Middle frontal gyrus (tissue), 1 donor: ENCODE measurements around the gene ADAM30.
"Not testable (repeated sequence)": the region's sequence is repeated elsewhere in the genome, so short reads cannot be mapped to it uniquely, and the experiment has no call there.

ENCODE experiments used
- DNase-seq: peaks from one replicate; pipeline ENCODE4 v3.0.0-alpha.2; 2015; ENCODE audit warnings: low spot score; ENCODE audit errors: extremely low spot score

The ADAM30 gene

DNA sequence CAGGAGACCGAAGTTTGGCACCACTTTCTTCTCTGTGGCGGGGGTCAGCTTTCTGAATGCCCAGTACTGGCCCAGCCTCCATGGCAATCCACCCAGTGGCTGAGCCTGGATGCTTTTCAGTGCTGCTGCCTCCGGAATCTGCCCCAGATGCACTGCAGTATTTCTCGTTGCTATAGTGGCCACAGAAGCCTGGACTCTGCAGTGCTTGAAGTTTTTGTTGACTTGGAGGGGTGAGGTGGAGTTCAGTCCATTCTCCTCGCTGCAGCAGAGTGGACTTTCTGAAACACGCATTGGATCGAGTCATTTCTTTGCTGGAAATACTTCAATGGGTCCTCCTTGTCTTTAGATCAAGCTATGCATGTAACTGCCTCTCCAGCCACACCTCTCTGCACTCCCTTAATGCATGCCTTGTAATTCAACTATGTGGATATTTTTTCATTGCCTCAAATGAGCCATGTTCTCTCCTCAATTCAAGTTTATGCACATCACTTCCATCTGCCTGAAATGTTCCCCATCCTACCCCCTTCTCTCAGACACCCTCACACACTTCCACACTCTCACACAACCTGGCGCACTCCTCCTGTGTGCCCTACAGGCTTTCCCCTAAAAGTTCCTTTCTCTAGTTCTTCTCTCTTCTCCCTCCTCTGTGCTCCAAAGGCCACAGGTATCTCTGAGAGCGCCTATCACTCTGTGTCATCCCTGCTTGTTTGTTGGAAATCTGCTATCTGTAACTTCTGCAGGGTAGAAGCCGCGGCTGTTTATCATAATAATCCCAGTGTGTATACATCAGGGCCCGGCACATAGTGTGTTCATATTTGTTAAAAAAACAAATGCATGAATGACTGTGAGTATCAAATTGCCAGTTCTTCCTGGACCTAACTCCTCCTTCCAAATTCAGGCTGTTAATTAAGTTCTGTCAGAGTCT is 16.5 kb downstream of the ADAM30 start:
- DNase-seq: no peak

GRCh38 chr1:119878171-119878570 is 18.1 kb downstream of the ADAM30 start:
- DNase-seq: no peak

GRCh38 chr1:119874186-119874585 is 22.1 kb downstream of the ADAM30 start:
- DNase-seq: no peak

DNA sequence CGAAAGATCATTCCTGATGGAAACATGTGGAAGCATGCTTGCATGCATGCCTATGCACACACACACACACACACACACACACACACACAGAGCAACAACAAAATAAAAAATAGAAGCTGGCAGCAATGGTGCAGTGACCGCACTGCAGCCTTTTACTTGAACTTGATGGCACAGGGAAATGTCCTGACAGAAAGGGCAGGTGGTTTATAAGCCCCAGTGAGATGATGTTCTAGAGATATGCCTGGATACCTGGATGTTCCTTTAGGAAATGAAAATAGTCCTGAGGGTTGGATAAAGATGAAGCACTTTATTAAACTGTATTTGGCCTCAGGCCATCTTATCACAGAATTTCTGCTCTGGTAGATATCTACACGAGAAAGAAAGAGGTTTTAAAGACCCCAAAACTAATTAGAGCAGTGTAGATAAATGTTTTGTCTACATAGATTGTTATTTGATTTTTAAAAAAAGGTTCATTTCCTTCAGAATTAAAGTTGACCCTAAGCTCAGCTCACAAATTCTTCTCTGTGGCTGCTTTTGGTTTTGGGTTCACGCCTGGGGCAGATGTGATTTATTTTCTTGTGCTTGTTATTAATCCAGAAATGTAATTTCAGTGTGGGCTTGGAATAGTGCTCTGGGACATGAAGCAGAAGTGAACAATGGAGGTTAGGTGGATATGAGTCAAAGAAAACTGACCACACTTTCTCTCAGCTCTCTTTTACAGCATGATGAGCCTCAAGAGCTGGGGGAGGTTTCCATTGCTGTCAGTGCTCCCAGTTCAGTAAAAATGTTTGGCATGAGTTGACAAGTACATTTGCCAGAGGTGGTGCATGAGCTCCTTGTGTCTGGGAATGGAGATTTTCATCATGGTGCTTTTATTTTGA is 22.9 kb downstream of the ADAM30 start:
- DNase-seq: no peak

DNA sequence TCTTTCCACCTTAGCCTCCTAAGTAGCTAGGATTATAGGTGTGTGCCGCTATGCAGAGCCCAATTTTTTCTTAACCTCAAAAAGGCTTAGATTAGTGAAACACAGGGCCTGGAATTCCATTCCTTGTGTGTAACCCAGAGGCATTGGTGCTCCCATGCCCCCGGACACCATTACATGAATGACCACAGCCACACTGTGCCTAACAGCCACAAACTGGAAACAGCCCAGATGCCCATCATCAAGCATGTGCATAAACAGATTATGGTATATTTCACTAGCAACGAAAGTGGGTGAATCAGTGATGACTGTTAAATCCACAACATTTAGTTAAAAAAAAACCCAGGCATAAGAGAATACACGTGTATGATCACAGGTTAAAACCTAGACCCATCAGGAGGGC is 24.4 kb downstream of the ADAM30 start:
- no peak for DNase-seq

- peak; percentile 72 for DNase-seq
Measured at GRCh38 chr1:119870917-119871596, 25.3 kb downstream of the ADAM30 start.

DNA sequence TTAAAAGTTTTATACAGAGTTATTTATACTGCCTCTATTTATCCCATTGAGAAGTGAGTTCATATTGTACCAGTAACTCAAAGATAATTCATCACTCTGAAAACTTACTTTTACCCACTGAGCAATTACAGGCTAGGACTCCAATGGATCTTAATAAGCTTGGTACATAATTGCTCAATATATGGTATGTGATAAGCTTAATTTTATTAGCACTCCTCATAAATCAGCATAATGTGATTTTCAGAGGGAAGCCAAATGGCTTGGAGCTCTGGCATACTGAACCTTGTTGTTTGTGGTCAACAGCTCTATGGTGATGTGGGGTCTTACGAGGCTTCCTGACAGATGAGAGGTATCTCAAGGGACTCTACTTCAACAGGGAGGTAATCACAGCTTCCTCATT is 26.3 kb downstream of the ADAM30 start:
- DNase-seq: no peak

DNA sequence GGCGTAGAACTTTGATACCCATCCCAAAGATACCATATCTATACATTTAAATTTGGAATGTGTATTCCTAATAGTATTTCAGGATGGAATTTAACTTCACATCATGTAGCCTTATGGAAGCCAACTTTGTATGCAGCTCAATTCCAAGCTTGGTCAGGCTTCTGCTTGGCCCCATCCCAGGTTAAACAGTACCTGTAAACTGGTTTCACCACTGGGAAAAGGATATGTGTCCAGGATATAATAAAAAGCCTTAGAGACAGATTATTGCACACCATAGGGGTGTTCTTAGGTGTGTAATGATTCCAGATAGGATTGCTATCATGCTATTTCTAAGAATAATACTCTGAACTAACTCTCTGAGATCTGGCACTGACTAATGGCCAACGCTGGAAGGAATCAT is 28.1 kb downstream of the ADAM30 start:
- DNase-seq: no peak

DNA sequence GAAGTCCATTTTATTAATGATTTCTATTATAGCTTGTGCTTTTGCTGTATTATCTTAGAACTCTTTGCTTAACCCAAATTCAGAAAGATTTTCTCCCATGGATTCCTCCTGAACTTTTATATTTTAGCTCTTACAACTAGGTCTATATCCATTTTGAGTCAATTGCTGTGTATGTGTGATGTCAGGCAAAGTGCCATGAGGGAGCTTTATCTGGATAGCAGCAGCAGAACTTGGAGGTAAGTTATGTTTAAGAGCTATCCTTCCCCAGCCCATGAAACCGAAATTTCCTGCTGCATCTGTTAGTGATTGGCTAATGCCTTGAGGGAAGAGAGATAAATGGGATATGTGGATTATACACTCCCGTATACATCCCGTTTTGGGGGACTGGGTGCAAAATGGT is 29.9 kb downstream of the ADAM30 start:
- no peak for DNase-seq

DNA sequence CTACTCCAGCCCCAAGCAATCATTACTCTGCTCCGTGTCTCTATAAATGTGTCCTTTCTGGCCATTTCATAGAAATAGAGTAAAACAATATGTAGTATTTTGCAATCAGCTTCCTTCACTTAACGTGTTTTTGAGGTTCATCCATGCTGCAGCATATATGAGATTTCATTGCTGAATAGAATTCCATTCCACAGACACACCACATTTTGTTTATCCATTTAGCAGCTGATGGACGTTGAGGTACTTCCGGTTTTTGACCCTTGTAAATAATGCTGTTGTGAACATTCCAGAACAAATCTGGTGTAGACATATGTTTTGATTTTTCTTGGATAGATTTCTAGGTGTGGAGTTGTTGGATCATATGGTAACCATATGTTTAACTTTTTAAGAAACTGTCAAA is 30.7 kb downstream of the ADAM30 start:
- DNase-seq: no peak

- no peak for DNase-seq
Measured at GRCh38 chr1:119862276-119862675, 34.0 kb downstream of the ADAM30 start.

DNA sequence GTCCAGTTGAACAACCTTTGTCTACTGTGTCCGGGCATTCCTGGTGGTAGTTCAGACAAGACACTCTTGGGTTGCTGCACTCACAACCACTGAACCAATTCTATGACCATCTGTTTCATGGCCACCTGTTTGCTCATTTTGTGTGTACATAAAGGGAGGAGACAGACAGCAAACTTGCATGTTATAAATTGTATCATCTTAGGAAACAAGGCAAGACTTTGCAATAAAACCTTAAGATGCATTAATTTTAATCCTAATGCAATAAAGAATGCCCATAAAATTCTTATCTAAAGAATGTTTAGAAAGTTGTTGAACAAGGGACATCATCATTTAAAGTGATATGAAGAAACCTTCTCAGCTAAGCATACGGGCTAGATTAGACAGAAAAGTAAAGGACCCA is 34.8 kb downstream of the ADAM30 start:
- no peak for DNase-seq

DNA sequence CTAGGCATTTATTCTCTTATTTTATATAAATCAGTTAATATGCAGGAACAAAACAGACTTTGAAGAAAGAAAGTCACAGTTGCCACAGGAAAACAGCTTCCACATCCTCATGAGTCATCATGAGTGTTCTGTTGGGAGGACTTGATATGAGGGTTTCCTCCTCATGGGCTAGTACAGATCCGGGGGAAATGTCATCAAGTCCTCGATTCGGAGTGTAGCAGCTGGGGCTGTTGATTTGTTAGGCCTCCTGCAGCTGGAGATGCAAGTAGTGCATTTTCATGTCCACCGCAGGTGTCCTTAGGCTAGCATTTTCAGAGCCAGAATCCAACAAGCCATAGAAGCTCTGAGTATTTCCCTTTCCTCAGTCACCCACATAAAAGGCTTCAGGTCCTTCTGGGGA is 36.7 kb downstream of the ADAM30 start:
- DNase-seq: no peak

- DNase-seq: not testable (repeated sequence)
Measured at GRCh38 chr1:119858556-119859214, 37.6 kb downstream of the ADAM30 start.

GRCh38 chr1:119858126-119858525 is 38.2 kb downstream of the ADAM30 start:
- no peak for DNase-seq

- no peak for DNase-seq
Measured at GRCh38 chr1:119853155-119853554, 43.2 kb downstream of the ADAM30 start.

DNA sequence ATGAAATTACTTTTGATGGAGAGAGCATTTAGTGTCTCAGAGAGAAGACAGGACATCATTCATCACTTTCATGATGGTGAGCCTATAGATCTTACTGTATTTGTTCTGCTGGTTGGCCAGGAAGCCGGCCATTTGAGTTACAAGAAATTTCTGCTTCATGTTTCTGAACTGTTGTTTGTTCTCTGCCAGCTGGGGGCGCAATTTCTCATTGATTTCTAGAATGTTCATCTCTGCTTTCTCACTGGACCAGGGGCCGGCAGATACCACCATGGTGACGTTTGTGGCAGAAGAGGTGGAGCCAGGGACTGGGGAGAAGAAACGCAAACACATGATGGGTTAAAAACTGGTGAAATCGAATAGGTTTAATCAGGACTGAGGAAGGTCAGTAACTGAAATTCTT is 52.1 kb downstream of the ADAM30 start:
- not testable (repeated sequence) for DNase-seq
